ENCODE results near the gene DGCR2. TPM values are rescaled to one million over a fixed set of nuclear protein-coding genes. Genes with fewer than 3 reads are reported as not detected.

DGCR2 gene
- total RNA-seq, 1 donor from 2014 or later = 70.6 TPM

GRCh38 chr22:19069451-19069850, 52.8 kb downstream of the DGCR2 start:
- DNase-seq = no peak
- H3K36me3 ChIP-seq = peaks cover 52% of the 10 kb centered on the region

GRCh38 chr22:19068784-19069271, 53.4 kb downstream of the DGCR2 start:
- H3K27ac ChIP-seq = no peak overlapping the region
- no peaks in the 10 kb centered on the region for H3K4me1 ChIP-seq
- H3K36me3 ChIP-seq = peaks cover 58% of the 10 kb centered on the region
- ATAC-seq = peak; percentile 37
- no peak overlapping the region for H3K4me3 ChIP-seq
- no peak for DNase-seq
- H3K27me3 ChIP-seq = no peaks in the 10 kb centered on the region
- intact Hi-C loops (cut with DNase I) = no loop called here
- no peaks in the 10 kb centered on the region for H3K9me3 ChIP-seq
- TF ChIP-seq CTCF (IDR thresholded peaks at IDR 0.05) = no peak

More at GRCh38 chr22:19069451-19069850, 52.8 kb downstream of the DGCR2 start:
- H3K4me1 ChIP-seq = no peaks in the 10 kb centered on the region
- H3K4me3 ChIP-seq = no peak overlapping the region
- TF ChIP-seq CTCF (IDR thresholded peaks at IDR 0.05) = no peak
- H3K9me3 ChIP-seq = no peaks in the 10 kb centered on the region
- no peaks in the 10 kb centered on the region for H3K27me3 ChIP-seq
- intact Hi-C loops (cut with DNase I) = no loop called here
- no peak overlapping the region for H3K27ac ChIP-seq
- no peak for ATAC-seq

- no peaks in the 10 kb centered on the region for H3K27me3 ChIP-seq
- H3K9me3 ChIP-seq = no peaks in the 10 kb centered on the region
- intact Hi-C loops (cut with DNase I) = no loop called here
- H3K27ac ChIP-seq = no peak overlapping the region
- DNase-seq (no peak), ATAC-seq (no peak)
- no peaks in the 10 kb centered on the region for H3K4me1 ChIP-seq
- H3K36me3 ChIP-seq = peaks cover 67% of the 10 kb centered on the region
- H3K4me3 ChIP-seq = no peak overlapping the region
- no peak for TF ChIP-seq CTCF (IDR thresholded peaks at IDR 0.05)
Observed at GRCh38 chr22:19067696-19068348, 54.4 kb downstream of the DGCR2 start.

GRCh38 chr22:19066531-19067271, 55.5 kb downstream of the DGCR2 start:
- intact Hi-C loops (cut with DNase I) = no loop called here
- ATAC-seq (no peak), DNase-seq (no peak)
- H3K4me3 ChIP-seq = no peak overlapping the region
- no peaks in the 10 kb centered on the region for H3K4me1 ChIP-seq
- H3K27me3 ChIP-seq = no peaks in the 10 kb centered on the region
- H3K27ac ChIP-seq = no peak overlapping the region
- H3K36me3 ChIP-seq = peaks cover 78% of the 10 kb centered on the region
- no peaks in the 10 kb centered on the region for H3K9me3 ChIP-seq
- TF ChIP-seq CTCF (IDR thresholded peaks at IDR 0.05) = no peak

- Histone ChIP-seq H3K36me3 (peaks cover 85% of the 10 kb centered on the region), H3K9me3 (no peaks in the 10 kb centered on the region), H3K27ac (no peak overlapping the region), H3K27me3 (no peaks in the 10 kb centered on the region), H3K4me3 (no peak overlapping the region), H3K4me1 (no peaks in the 10 kb centered on the region)
- ATAC-seq = no peak
- intact Hi-C loops (cut with DNase I) = no loop called here
- TF ChIP-seq CTCF (IDR thresholded peaks at IDR 0.05) = no peak
- no peak for DNase-seq
Observed at GRCh38 chr22:19065929-19066328, 56.3 kb downstream of the DGCR2 start.

All from upper lobe of right lung (tissue), 1 donor.